Erythroblast (primary cell): ENCODE data around the gene CAND1.

Experiments used
- GATA1 ChIP-seq: IDR thresholded peaks from 2 replicates; pipeline ENCODE4 v1.6.1; 2011; ENCODE audit warnings: low read depth, mild to moderate bottlenecking, control low read depth, low read length, moderate library complexity
- POLR2A ChIP-seq: IDR thresholded peaks from 2 replicates; pipeline ENCODE4 v1.6.1; 2011; ENCODE audit warnings: mild to moderate bottlenecking, low read length

GRCh38 chr12:67302162-67302561 is 33.0 kb downstream of the CAND1 start:
- TF ChIP-seq POLR2A (no peak), GATA1 (no peak)
